ENCODE measurements around the gene SHOX.

The SHOX gene

GRCh38 chrX:679291-679979, 48.8 kb downstream of the SHOX start:
- H3K4me3 ChIP-seq (ENCODE audit: low read depth in 1 of 2, low read length in 2 of 2) = no peak overlapping the region
- H3K36me3 ChIP-seq (ENCODE audit: control insufficient read depth in 1 of 2, insufficient read depth in 2 of 2, low read length in 2 of 2) = no peaks in the 10 kb centered on the region
- H3K4me1 ChIP-seq (ENCODE audit: control insufficient read depth in 1 of 2, insufficient read depth in 2 of 2, low read length in 2 of 2) = no peaks in the 10 kb centered on the region
- H3K9me3 ChIP-seq (ENCODE audit: control insufficient read depth in 1 of 2, low read length in 2 of 2) = no peaks in the 10 kb centered on the region
- no peak overlapping the region for H3K27ac ChIP-seq (ENCODE audit: low read length)
- H3K27me3 ChIP-seq (ENCODE audit: low read depth, low read length) = no peaks in the 10 kb centered on the region

GRCh38 chrX:680062-680461, 49.5 kb downstream of the SHOX start:
- H3K4me3 ChIP-seq (ENCODE audit: low read depth in 1 of 2, low read length in 2 of 2) = no peak overlapping the region
- no peaks in the 10 kb centered on the region for H3K9me3 ChIP-seq (ENCODE audit: control insufficient read depth in 1 of 2, low read length in 2 of 2)
- no peaks in the 10 kb centered on the region for H3K36me3 ChIP-seq (ENCODE audit: control insufficient read depth in 1 of 2, insufficient read depth in 2 of 2, low read length in 2 of 2)
- H3K27ac ChIP-seq (ENCODE audit: low read length) = no peak overlapping the region
- no peaks in the 10 kb centered on the region for H3K4me1 ChIP-seq (ENCODE audit: control insufficient read depth in 1 of 2, insufficient read depth in 2 of 2, low read length in 2 of 2)
- no peaks in the 10 kb centered on the region for H3K27me3 ChIP-seq (ENCODE audit: low read depth, low read length)

- Histone ChIP-seq H3K36me3 (ENCODE audit: control insufficient read depth in 1 of 2, insufficient read depth in 2 of 2, low read length in 2 of 2) (no peaks in the 10 kb centered on the region), H3K27me3 (ENCODE audit: low read depth, low read length) (no peaks in the 10 kb centered on the region), H3K4me1 (ENCODE audit: control insufficient read depth in 1 of 2, insufficient read depth in 2 of 2, low read length in 2 of 2) (no peaks in the 10 kb centered on the region), H3K27ac (ENCODE audit: low read length) (no peak overlapping the region), H3K9me3 (ENCODE audit: control insufficient read depth in 1 of 2, low read length in 2 of 2) (no peaks in the 10 kb centered on the region), H3K4me3 (ENCODE audit: low read depth in 1 of 2, low read length in 2 of 2) (no peak overlapping the region)
These were observed 51.4 kb downstream of the SHOX start for GRCh38 chrX:681989-682388.

- H3K36me3 ChIP-seq (ENCODE audit: control insufficient read depth in 1 of 2, insufficient read depth in 2 of 2, low read length in 2 of 2) = no peaks in the 10 kb centered on the region
- H3K27me3 ChIP-seq (ENCODE audit: low read depth, low read length) = no peaks in the 10 kb centered on the region
- H3K27ac ChIP-seq (ENCODE audit: low read length) = no peak overlapping the region
- no peak overlapping the region for H3K4me3 ChIP-seq (ENCODE audit: low read depth in 1 of 2, low read length in 2 of 2)
- H3K4me1 ChIP-seq (ENCODE audit: control insufficient read depth in 1 of 2, insufficient read depth in 2 of 2, low read length in 2 of 2) = no peaks in the 10 kb centered on the region
- H3K9me3 ChIP-seq (ENCODE audit: control insufficient read depth in 1 of 2, low read length in 2 of 2) = no peaks in the 10 kb centered on the region
These were observed 52.3 kb downstream of the SHOX start for GRCh38 chrX:682892-683291.

- Histone ChIP-seq H3K36me3 (ENCODE audit: control insufficient read depth in 1 of 2, insufficient read depth in 2 of 2, low read length in 2 of 2) (no peaks in the 10 kb centered on the region), H3K4me1 (ENCODE audit: control insufficient read depth in 1 of 2, insufficient read depth in 2 of 2, low read length in 2 of 2) (no peaks in the 10 kb centered on the region), H3K27me3 (ENCODE audit: low read depth, low read length) (no peaks in the 10 kb centered on the region), H3K9me3 (ENCODE audit: control insufficient read depth in 1 of 2, low read length in 2 of 2) (no peaks in the 10 kb centered on the region), H3K27ac (ENCODE audit: low read length) (no peak overlapping the region), H3K4me3 (ENCODE audit: low read depth in 1 of 2, low read length in 2 of 2) (no peak overlapping the region)
These were observed 53.0 kb downstream of the SHOX start for GRCh38 chrX:683576-683975.

- H3K4me1 ChIP-seq (ENCODE audit: control insufficient read depth in 1 of 2, insufficient read depth in 2 of 2, low read length in 2 of 2) = no peaks in the 10 kb centered on the region
- H3K36me3 ChIP-seq (ENCODE audit: control insufficient read depth in 1 of 2, insufficient read depth in 2 of 2, low read length in 2 of 2) = no peaks in the 10 kb centered on the region
- no peaks in the 10 kb centered on the region for H3K27me3 ChIP-seq (ENCODE audit: low read depth, low read length)
- peaks cover 1 to 2% of the 10 kb centered on the region in 2 donors for H3K9me3 ChIP-seq (ENCODE audit: control insufficient read depth in 1 of 2, low read length in 2 of 2)
- H3K27ac ChIP-seq (ENCODE audit: low read length) = no peak overlapping the region
- H3K4me3 ChIP-seq (ENCODE audit: low read depth in 1 of 2, low read length in 2 of 2) = no peak overlapping the region
These were observed 54.8 kb downstream of the SHOX start for GRCh38 chrX:685120-686032.

GRCh38 chrX:689983-690382, 59.4 kb downstream of the SHOX start:
- H3K9me3 ChIP-seq (ENCODE audit: control insufficient read depth in 1 of 2, low read length in 2 of 2) = peaks cover 6 to 12% of the 10 kb centered on the region in 2 donors
- no peak overlapping the region for H3K4me3 ChIP-seq (ENCODE audit: low read depth in 1 of 2, low read length in 2 of 2)
- H3K4me1 ChIP-seq (ENCODE audit: control insufficient read depth in 1 of 2, insufficient read depth in 2 of 2, low read length in 2 of 2) = no peaks in the 10 kb centered on the region
- H3K36me3 ChIP-seq (ENCODE audit: control insufficient read depth in 1 of 2, insufficient read depth in 2 of 2, low read length in 2 of 2) = no peaks in the 10 kb centered on the region
- H3K27ac ChIP-seq (ENCODE audit: low read length) = no peak overlapping the region
- no peaks in the 10 kb centered on the region for H3K27me3 ChIP-seq (ENCODE audit: low read depth, low read length)

- Histone ChIP-seq H3K4me3 (ENCODE audit: low read depth in 1 of 2, low read length in 2 of 2) (no peak overlapping the region), H3K36me3 (ENCODE audit: control insufficient read depth in 1 of 2, insufficient read depth in 2 of 2, low read length in 2 of 2) (no peaks in the 10 kb centered on the region), H3K9me3 (ENCODE audit: control insufficient read depth in 1 of 2, low read length in 2 of 2) (peaks cover 9 to 24% of the 10 kb centered on the region in 2 donors), H3K4me1 (ENCODE audit: control insufficient read depth in 1 of 2, insufficient read depth in 2 of 2, low read length in 2 of 2) (no peaks in the 10 kb centered on the region), H3K27ac (ENCODE audit: low read length) (no peak overlapping the region), H3K27me3 (ENCODE audit: low read depth, low read length) (no peaks in the 10 kb centered on the region)
These were observed 64.2 kb downstream of the SHOX start for GRCh38 chrX:694800-695199.

GRCh38 chrX:698206-698605, 67.6 kb downstream of the SHOX start:
- Histone ChIP-seq H3K9me3 (ENCODE audit: control insufficient read depth in 1 of 2, low read length in 2 of 2) (peaks cover 3 to 26% of the 10 kb centered on the region in 2 donors), H3K4me3 (ENCODE audit: low read depth in 1 of 2, low read length in 2 of 2) (no peak overlapping the region), H3K36me3 (ENCODE audit: control insufficient read depth in 1 of 2, insufficient read depth in 2 of 2, low read length in 2 of 2) (no peaks in the 10 kb centered on the region), H3K27ac (ENCODE audit: low read length) (no peak overlapping the region), H3K4me1 (ENCODE audit: control insufficient read depth in 1 of 2, insufficient read depth in 2 of 2, low read length in 2 of 2) (no peaks in the 10 kb centered on the region), H3K27me3 (ENCODE audit: low read depth, low read length) (no peaks in the 10 kb centered on the region)

- H3K27ac ChIP-seq (ENCODE audit: low read length) = no peak overlapping the region
- H3K4me3 ChIP-seq (ENCODE audit: low read depth in 1 of 2, low read length in 2 of 2) = no peak overlapping the region
- no peaks in the 10 kb centered on the region for H3K27me3 ChIP-seq (ENCODE audit: low read depth, low read length)
- H3K9me3 ChIP-seq (ENCODE audit: control insufficient read depth in 1 of 2, low read length in 2 of 2) = peaks cover 3 to 27% of the 10 kb centered on the region in 2 donors
- no peaks in the 10 kb centered on the region for H3K36me3 ChIP-seq (ENCODE audit: control insufficient read depth in 1 of 2, insufficient read depth in 2 of 2, low read length in 2 of 2)
- H3K4me1 ChIP-seq (ENCODE audit: control insufficient read depth in 1 of 2, insufficient read depth in 2 of 2, low read length in 2 of 2) = no peaks in the 10 kb centered on the region
These were observed 70.3 kb downstream of the SHOX start for GRCh38 chrX:700936-701335.

- Histone ChIP-seq H3K27me3 (ENCODE audit: low read depth, low read length) (no peaks in the 10 kb centered on the region), H3K9me3 (ENCODE audit: control insufficient read depth in 1 of 2, low read length in 2 of 2) (peaks cover 3 to 27% of the 10 kb centered on the region in 2 donors), H3K36me3 (ENCODE audit: control insufficient read depth in 1 of 2, insufficient read depth in 2 of 2, low read length in 2 of 2) (no peaks in the 10 kb centered on the region), H3K4me3 (ENCODE audit: low read depth in 1 of 2, low read length in 2 of 2) (no peak overlapping the region), H3K4me1 (ENCODE audit: control insufficient read depth in 1 of 2, insufficient read depth in 2 of 2, low read length in 2 of 2) (no peaks in the 10 kb centered on the region), H3K27ac (ENCODE audit: low read length) (no peak overlapping the region)
These were observed 71.1 kb downstream of the SHOX start for GRCh38 chrX:701673-702072.
